Measurements from ENCODE around the gene EPHX1.

Gene EPHX1

GRCh38 chr1:225852413-225853124, 42.6 kb downstream of the EPHX1 start:
- TF ChIP-seq CTCF (IDR thresholded peaks at IDR 0.05): no peak
- no peak for TF ChIP-seq ZFX (IDR thresholded peaks at IDR 0.05; ENCODE audit: borderline replicate concordance)
- H3K27ac ChIP-seq: no peak overlapping the region

GRCh38 chr1:225853441-225853840, 43.5 kb downstream of the EPHX1 start:
- H3K27ac ChIP-seq: no peak overlapping the region
- no peak for TF ChIP-seq ZFX (IDR thresholded peaks at IDR 0.05; ENCODE audit: borderline replicate concordance)
- no peak for TF ChIP-seq CTCF (IDR thresholded peaks at IDR 0.05)

- H3K27ac ChIP-seq: no peak overlapping the region
These were observed 45.8 kb downstream of the EPHX1 start for GRCh38 chr1:225855503-225856300.

GRCh38 chr1:225857256-225857655, 47.3 kb downstream of the EPHX1 start:
- H3K27ac ChIP-seq: no peak overlapping the region
- no peak for TF ChIP-seq ZFX (IDR thresholded peaks at IDR 0.05; ENCODE audit: borderline replicate concordance)
- TF ChIP-seq CTCF (IDR thresholded peaks at IDR 0.05): no peak

More at GRCh38 chr1:225855503-225856300, 45.8 kb downstream of the EPHX1 start:
- TF ChIP-seq ZFX (IDR thresholded peaks at IDR 0.05; ENCODE audit: borderline replicate concordance): no peak
- no peak for TF ChIP-seq CTCF (IDR thresholded peaks at IDR 0.05)

GRCh38 chr1:225859151-225859550, 49.2 kb downstream of the EPHX1 start:
- H3K27ac ChIP-seq: no peak overlapping the region
- TF ChIP-seq CTCF (IDR thresholded peaks at IDR 0.05) (no peak), ZFX (IDR thresholded peaks at IDR 0.05; ENCODE audit: borderline replicate concordance) (no peak)

- no peak for TF ChIP-seq CTCF (IDR thresholded peaks at IDR 0.05)
- TF ChIP-seq ZFX (IDR thresholded peaks at IDR 0.05; ENCODE audit: borderline replicate concordance): no peak
These were observed 50.2 kb downstream of the EPHX1 start for GRCh38 chr1:225860107-225860506.

More at GRCh38 chr1:225860107-225860506, 50.2 kb downstream of the EPHX1 start:
- no peak overlapping the region for H3K27ac ChIP-seq
